ENCODE data around the gene SLC25A40. TPM values are rescaled to one million over a fixed set of nuclear protein-coding genes. Genes with fewer than 3 reads are reported as not detected.
A peak's percentile ranks its signal among the peaks of the same experiment; 100 is the strongest.
"Not testable (repeated sequence)": the region's sequence is repeated elsewhere in the genome, so short reads cannot be mapped to it uniquely, and the experiment has no call there.

Gene SLC25A40
- total and polyA plus RNA-seq, 12 donors, result 4.5 to 57.2 (median 24.2) TPM

- intact Hi-C loops (cut with DNase I), result loop anchor here in 1 of 2 donors (5.0 kb wide), 1 partner anchor 73 kb away; no protein-coding TSS in a partner anchor
- H3K27me3 ChIP-seq, result no peaks in the 10 kb centered on the region
- peak overlapping the region; percentile 68 to 96 (median 82) for H3K4me3 ChIP-seq
- H3K4me1 ChIP-seq (replicated peaks in 1 of 2), result peaks cover 0 to 32% of the 10 kb centered on the region in 2 donors
- peak overlapping the region; percentile 87 to 98 (median 95) for H3K27ac ChIP-seq
- 2 to 5% (median 3%) methylated on average over 17 to 35 of the region's 35 CpGs for WGBS, 4 donors
- no peaks in the 10 kb centered on the region for H3K36me3 ChIP-seq (replicated peaks in 1 of 2)
- peak in 5 of 7 donors; percentile 19 to 43 (median 34) for DNase-seq
- H3K9me3 ChIP-seq (replicated peaks in 1 of 3), result peaks cover 0 to 5% (median 0%) of the 10 kb centered on the region in 3 donors
- TF ChIP-seq POLR2A (IDR thresholded peaks at IDR 0.05), result no peak
- no peak for TF ChIP-seq CTCF (IDR thresholded peaks at IDR 0.05)
These were observed 765 bp downstream of the SLC25A40 start for GRCh38 chr7:87875151-87876039.

GRCh38 chr7:87874066-87874465, 2.1 kb downstream of the SLC25A40 start:
- WGBS, 4 donors, result 57 to 61% (median 59%) methylated on average over 4 of the region's 4 CpGs
- H3K36me3 ChIP-seq (replicated peaks in 1 of 2), result no peaks in the 10 kb centered on the region
- H3K9me3 ChIP-seq (replicated peaks in 1 of 3), result peaks cover 0 to 5% (median 0%) of the 10 kb centered on the region in 3 donors
- intact Hi-C loops (cut with DNase I), result no loop called here
- TF ChIP-seq POLR2A (IDR thresholded peaks at IDR 0.05) (no peak), CTCF (IDR thresholded peaks at IDR 0.05) (no peak)
- H3K27ac ChIP-seq, result peak overlapping the region in 1 of 5 donors; percentile 52
- H3K27me3 ChIP-seq, result no peaks in the 10 kb centered on the region
- DNase-seq, result peak in 1 of 7 donors; percentile 28
- peaks cover 0 to 32% of the 10 kb centered on the region in 2 donors for H3K4me1 ChIP-seq (replicated peaks in 1 of 2)
- peak overlapping the region in 1 of 4 donors; percentile 11 for H3K4me3 ChIP-seq

- WGBS, 4 donors, result 85 to 92% (median 89%) methylated on average over 10 of the region's 10 CpGs
- H3K27me3 ChIP-seq; H3K4me3 ChIP-seq; intact Hi-C loops (cut with DNase I); H3K36me3 ChIP-seq (replicated peaks in 1 of 2); DNase-seq; H3K9me3 ChIP-seq (replicated peaks in 1 of 3): not testable (repeated sequence)
- Histone ChIP-seq H3K27ac (peak overlapping the region in 1 of 5 donors; percentile 52), H3K4me1 (replicated peaks in 1 of 2) (peaks cover 0 to 32% of the 10 kb centered on the region in 2 donors)
These were observed 2.8 kb downstream of the SLC25A40 start for GRCh38 chr7:87873328-87873727.

GRCh38 chr7:87872346-87872745, 3.8 kb downstream of the SLC25A40 start:
- H3K9me3 ChIP-seq (replicated peaks in 1 of 3), result peaks cover 0 to 5% (median 0%) of the 10 kb centered on the region in 3 donors
- WGBS, 4 donors, result 90 to 94% (median 92%) methylated on average over 5 of the region's 5 CpGs
- intact Hi-C loops (cut with DNase I), result no loop called here
- peaks cover 0 to 23% of the 10 kb centered on the region in 2 donors for H3K4me1 ChIP-seq (replicated peaks in 1 of 2)
- TF ChIP-seq POLR2A (IDR thresholded peaks at IDR 0.05), result no peak
- no peak for TF ChIP-seq CTCF (IDR thresholded peaks at IDR 0.05)
- no peaks in the 10 kb centered on the region for H3K27me3 ChIP-seq
- no peaks in the 10 kb centered on the region for H3K36me3 ChIP-seq (replicated peaks in 1 of 2)
- H3K27ac ChIP-seq, result no peak overlapping the region
- H3K4me3 ChIP-seq, result no peak overlapping the region
- DNase-seq, result no peak
